HL-60 (cell line): ENCODE data around the gene SRPRA.

ENCODE experiments used
- DNase-seq, 2 experiments: peaks; one replicate each; pipeline ENCODE4 v3.0.0-alpha.2; 2010 to 2020; ENCODE audit warnings: low read depth in 1 of 2, low spot score in 1 of 2
- H3K27ac ChIP-seq: fragments of 250-450 bp; sonication (Bioruptor Pico); replicated peaks from 2 replicates; pipeline ENCODE4 v1.5.1; 2020; ENCODE audit warnings: mild to moderate bottlenecking, moderate library complexity
- H3K27me3 ChIP-seq: fragments of 250-450 bp; sonication (Bioruptor Pico); 2 replicates; pipeline ENCODE4 v1.5.1; 2021; ENCODE audit warnings: mild to moderate bottlenecking, moderate library complexity; ENCODE audit not compliant: insufficient read depth, poor library complexity, severe bottlenecking
- H3K4me3 ChIP-seq: replicated peaks from 2 replicates; pipeline ENCODE4 v1.5.1; 2011; ENCODE audit warnings: mild to moderate bottlenecking, control low read depth, low read length; ENCODE audit not compliant: insufficient read depth
- CTCF ChIP-seq: IDR thresholded peaks from one replicate; pipeline ENCODE4 v1.5.1; 2011; ENCODE audit warnings: low read length, control low read depth, inconsistent platforms; ENCODE audit not compliant: insufficient read depth
- GABPA ChIP-seq: IDR thresholded peaks from 2 replicates; pipeline ENCODE4 v1.6.1; 2012; ENCODE audit warnings: low read depth
- POLR2AphosphoS5 ChIP-seq: IDR thresholded peaks from 2 replicates; pipeline ENCODE4 v1.6.1; 2012; ENCODE audit warnings: low read depth
- REST ChIP-seq: IDR thresholded peaks from 2 replicates; pipeline ENCODE4 v1.6.1; 2012; ENCODE audit warnings: low read depth; ENCODE audit not compliant: insufficient replicate concordance
- SPI1 ChIP-seq: IDR thresholded peaks from 2 replicates; pipeline ENCODE4 v1.6.1; 2012; ENCODE audit warnings: low read depth, mild to moderate bottlenecking, borderline replicate concordance

SRPRA gene

GRCh38 chr11:126304457-126305075 lies 35.9 kb upstream of the SRPRA start:
- no peak for TF ChIP-seq GABPA
- no peak for TF ChIP-seq POLR2AphosphoS5
- TF ChIP-seq CTCF, result no peak
- no peak for TF ChIP-seq REST
- no peak for TF ChIP-seq SPI1
- no peak for DNase-seq
- Histone ChIP-seq H3K27me3 (no peaks in the 10 kb centered on the region), H3K4me3 (peak overlapping the region; percentile 58), H3K27ac (peak overlapping the region; percentile 92)

GRCh38 chr11:126303623-126304456 lies 35.1 kb upstream of the SRPRA start, which contains the start of gene DCPS:
Gene DCPS, plus strand, starts transcription at chr11:126304060. Its CDS starts 21 bp downstream, at chr11:126304081.
- no peak for TF ChIP-seq CTCF
- TF ChIP-seq SPI1, result peak; percentile 62; the same call in 1 of the 2 replicates
- peak; percentile 94 for TF ChIP-seq POLR2AphosphoS5
- TF ChIP-seq GABPA, result no peak
- peak; percentile 61 for TF ChIP-seq REST
- H3K4me3 ChIP-seq, result peak within 1 kb of the TSS; percentile 58
- no peaks in the 10 kb centered on the region for H3K27me3 ChIP-seq
- peak within 1 kb of the TSS; percentile 92 for H3K27ac ChIP-seq
- DNase-seq, result peak; percentile 83 to 86

- DNase-seq, result no peak
- Histone ChIP-seq H3K27ac (no peak overlapping the region), H3K27me3 (no peaks in the 10 kb centered on the region), H3K4me3 (no peak overlapping the region)
- no peak for TF ChIP-seq GABPA
- TF ChIP-seq CTCF, result no peak
- no peak for TF ChIP-seq POLR2AphosphoS5
- no peak for TF ChIP-seq REST
Observed at GRCh38 chr11:126297004-126297403, 28.3 kb upstream of the SRPRA start.
